ENCODE results near the gene SOX30.

Gene SOX30

GRCh38 chr5:157607371-157608161 lies 44.7 kb downstream of the SOX30 start:
- DNase-seq, result no peak

DNA sequence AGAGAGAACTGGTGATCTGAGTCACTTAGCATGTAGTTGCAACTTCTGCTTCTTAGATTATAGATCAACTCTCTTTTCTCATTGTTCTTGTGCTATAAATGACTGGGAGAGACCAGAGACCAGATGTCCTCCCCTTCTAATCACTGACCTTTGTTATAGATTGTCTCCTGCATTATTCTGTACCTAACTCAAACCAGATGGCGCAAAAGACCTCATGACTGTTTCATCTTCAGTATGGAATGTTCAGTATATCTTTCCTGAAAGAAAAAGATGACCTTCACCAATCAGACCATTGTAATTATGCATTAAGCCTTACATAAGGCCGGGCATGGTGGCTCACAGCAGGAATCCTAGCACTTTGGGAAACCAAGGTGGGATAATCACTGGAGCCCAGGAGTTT lies 46.2 kb downstream of the SOX30 start:
- DNase-seq, result no peak

DNA sequence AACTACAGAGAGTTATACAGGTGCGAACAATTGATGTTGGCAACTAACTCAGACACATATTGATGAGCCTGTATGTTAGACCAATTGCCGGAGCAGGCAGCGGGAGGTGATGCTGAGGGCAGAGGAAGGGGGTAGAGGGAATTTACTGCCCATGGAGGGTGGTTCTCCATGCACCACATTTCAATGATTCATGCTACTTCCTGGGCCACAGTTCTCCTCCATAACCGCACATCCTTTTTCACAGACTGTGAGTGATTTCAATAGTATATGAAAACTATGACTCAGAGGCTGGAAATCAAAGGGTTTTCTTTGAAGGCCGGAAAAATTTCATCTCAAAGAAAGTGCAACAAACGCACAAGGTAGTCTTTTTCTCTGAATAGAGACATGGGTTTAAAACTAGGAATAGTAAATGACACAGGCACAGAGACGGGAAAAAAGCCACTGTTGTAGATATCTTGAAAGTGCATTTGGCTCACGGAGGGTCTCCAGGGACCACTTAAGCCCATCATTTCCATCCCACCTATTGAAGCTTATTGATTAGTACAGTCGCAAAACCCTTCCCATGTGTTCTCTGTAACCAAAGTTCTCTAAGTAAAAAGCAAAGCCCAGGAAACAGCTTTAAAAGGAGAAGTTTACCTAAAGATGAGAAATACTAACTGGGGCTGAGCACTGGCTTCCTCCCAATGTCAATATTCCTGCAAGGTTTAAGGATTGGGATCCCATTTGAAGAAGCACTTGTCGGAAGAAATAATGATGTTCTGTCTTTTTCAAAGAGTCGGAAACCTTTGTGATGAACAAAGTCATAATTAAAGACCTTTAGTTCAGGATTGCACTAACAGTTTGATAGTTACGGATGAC lies 48.7 kb downstream of the SOX30 start:
- no peak for DNase-seq

DNA sequence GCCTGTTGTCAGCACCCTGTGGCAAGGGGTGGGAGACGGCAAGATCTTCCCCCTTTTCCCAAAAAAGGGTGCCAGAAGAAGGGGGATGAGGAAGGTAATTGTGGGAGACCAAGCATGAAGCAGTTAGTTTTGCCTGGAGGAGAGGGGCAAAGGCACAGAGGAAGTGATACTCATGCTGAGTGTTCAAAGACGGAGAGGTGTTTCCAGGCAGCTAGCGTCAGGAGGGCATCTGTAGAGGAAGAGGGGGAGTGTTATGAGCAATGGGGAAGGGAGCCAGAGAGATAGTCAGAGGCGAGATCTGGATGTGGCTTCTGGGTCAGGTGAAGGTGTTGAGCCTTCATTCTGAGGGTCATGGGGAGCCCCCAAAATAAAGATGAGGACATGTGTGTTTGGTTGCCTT lies 49.7 kb downstream of the SOX30 start:
- DNase-seq, result no peak

DNA sequence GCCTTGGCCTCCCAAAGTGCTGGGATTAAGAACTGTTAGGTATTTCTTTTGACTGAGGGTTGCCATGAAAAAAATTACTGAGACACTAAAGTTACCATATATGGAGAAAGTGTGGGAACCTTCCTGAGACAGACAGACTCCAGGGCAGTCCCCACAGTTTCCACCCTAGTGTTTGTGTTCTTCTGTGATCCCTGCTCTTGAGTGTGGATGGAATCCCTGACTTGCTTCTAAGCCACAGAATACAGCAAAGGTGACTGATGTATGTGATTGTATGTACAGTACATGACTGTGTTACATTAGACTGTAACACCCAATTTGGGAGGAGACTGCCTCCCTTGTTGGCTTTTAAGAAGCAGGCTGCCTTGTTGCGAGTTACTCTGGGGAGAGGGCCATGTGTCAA lies 52.0 kb downstream of the SOX30 start:
- DNase-seq, result no peak

DNA sequence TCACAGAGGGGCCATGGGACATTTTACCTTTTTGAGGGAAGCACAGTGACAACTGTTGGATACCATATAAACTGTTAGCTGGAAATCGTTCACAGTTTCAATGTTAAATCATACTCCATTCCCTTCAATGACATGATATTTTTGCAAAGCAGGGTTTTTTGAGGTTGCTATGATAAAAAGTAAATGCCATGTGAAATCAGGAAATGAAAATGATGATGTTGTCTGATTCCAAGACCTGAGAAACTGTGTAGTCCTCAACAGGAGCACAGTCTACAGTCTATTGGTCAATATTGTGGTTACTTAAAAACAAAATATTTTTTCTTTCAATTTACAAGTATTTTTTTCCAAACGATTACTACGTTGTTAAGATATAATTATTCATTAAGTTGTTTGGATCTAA lies 52.7 kb downstream of the SOX30 start:
- no peak for DNase-seq

DNA sequence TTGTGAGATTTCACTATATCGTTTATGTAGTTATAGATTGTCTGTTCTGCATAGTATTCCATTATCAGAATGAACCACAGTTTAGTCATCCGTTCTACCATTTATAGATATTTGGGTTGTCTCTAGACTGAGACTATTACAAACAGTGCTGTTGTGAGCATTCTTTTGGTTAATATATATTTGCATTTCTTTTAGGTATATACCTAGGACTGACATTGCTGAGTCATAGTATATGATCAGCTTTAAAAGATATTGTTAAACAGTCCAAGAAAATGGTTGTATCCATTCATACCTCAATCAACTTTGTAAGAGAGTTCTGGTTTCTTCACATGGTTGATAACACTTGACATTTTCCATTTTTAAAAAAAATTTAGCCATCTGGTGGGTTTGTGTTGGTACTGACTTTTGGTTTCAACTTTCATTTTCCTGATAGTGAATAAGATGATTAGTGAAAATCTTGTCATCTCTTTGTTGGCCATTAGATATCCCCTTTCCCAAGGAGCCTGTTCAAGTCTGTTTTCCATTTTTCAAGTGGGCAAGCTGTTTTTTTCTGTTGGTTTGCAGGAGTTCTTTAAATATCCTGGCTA lies 53.8 kb downstream of the SOX30 start:
- DNase-seq, result no peak

- DNase-seq, result no peak
These were observed 55.0 kb downstream of the SOX30 start for GRCh38 chr5:157597277-157597676.

DNA sequence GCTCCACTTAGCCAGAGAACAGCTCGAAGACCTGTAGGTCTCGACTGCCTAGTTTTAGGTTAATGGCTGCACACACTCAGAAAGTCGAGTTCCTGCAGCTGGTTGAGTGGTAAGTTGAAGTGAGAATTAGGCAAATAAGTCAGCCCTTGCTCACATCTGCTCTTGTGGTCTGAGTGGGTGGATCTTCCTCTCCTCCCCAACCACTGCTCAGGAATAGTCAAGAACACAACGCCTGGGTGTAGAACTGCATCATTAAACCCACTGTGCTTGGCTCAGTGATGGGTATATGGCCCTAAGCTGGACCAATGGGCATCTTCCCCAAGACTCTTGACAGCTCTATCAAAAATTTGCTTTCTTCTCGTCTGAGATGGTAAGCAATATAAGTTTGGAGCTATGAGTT lies 55.8 kb downstream of the SOX30 start:
- no peak for DNase-seq

DNA sequence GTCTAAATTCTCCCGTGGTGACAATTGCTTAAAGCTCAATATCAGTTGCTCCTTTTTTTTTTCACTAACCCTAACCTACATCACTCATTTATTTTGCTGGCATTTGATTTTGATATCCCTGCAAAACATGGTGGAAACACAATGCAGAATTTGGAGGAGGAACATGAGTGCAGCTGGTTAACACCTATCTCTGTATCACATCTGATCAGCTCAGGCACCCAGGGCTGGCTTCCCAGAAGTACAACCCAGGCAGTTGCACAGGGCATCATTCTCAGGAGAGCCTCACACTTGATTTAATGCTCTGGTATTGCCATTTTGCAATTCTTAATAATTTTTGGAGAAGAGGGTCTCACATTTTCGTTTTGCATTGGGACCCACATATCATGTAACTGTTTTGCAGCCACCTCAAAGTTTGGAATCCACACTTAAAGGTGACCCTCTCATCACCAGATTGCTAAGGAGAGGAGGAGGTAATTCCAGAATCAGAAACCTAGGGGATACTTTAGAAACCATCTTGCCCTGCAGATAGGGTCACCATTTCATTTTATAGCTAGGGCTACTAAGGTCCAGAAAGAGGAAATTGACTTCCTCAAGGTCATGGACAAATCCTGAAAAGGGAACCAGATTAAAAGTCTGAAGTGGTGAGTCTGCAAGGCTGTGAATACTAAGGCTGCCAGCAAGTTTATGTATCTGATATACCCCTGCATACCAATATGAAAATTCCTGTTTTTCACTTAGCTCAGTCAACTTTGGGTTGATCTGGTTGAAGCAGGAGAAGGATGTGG lies 57.4 kb downstream of the SOX30 start:
- DNase-seq, result no peak

GRCh38 chr5:157594257-157594656 lies 58.0 kb downstream of the SOX30 start:
- DNase-seq, result no peak

GRCh38 chr5:157593052-157593757 lies 59.0 kb downstream of the SOX30 start:
- no peak for DNase-seq

DNA sequence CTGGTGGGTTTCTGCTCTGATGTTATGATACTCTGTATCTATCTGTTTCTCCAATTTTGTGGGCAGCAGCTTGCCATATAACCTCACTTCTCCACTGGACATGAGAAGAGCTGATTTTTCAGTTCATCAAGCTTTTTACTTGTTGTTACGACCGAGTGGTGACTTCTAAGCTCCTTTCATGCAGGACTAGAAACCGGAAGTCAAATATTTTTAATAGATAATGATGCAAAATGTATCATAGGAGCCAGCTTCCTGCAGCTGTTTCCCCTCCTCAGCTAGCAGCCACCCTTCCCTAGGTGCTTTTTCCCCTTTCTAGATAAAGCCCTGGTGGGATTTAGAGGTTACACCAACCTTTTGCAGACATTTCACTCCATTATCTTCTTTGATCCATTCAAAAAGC lies 59.6 kb downstream of the SOX30 start:
- DNase-seq, result no peak

- DNase-seq, result no peak
These were observed 61.8 kb downstream of the SOX30 start for GRCh38 chr5:157590478-157590877.

GRCh38 chr5:157584628-157585027 lies 67.6 kb downstream of the SOX30 start:
- DNase-seq, result no peak

- DNase-seq, result no peak
These were observed 69.3 kb downstream of the SOX30 start for GRCh38 chr5:157582731-157583620.

DNA sequence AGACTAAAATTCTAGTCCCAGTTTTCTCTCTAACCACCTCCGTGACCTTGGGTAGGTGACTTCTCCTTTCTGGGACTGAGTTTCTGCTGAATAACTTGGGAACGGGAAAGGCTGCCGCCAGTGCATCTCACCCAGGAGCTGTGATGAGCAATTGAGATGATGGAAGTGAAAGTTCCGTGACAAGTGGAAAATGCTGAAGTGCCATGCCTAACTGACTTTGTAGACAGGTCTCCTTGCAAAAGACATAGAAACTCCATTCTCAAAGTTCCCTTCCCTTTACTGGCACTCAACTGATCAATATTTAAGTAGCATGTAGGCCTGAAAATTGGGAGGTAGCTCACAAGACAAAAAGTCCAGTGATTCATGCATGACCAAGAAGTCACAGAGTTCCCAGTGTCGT lies 70.3 kb downstream of the SOX30 start:
- DNase-seq, result no peak

DNA sequence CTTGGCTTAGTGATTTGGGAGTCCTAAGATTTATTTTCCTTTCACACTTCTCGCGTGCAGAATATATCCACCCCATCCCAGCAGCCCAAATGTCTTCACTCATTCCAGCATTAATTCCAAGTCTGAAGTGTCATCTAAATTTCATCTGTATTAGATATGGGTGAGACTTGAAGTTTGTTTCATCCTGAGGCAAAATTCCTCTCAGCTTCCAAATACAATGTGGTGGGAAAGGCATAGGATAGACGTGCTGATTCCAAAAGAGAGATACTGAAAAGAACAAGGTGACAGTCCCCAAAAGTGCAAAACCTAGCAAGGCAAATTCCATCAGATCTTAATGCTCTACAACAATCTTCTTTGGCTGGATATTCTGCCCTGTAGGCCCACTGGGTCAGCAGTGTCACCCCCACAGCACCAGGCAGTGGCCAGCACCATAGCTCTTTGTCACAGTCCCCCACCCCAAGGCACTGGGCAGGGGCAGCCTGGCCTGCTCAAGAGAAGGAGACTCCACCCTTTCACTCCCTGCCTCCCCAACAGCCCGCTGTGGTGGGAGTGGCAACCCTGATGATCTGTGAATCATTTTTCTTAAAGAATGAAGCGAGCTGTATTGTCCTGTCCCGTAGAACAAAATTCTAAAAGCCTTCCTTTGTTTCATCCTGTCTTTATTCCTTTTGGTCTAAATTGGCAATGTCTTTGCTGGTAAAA lies 74.0 kb downstream of the SOX30 start:
- no peak for DNase-seq

GRCh38 chr5:157576678-157577077 lies 75.6 kb downstream of the SOX30 start:
- no peak for DNase-seq

Data from COR-L47 (cell line).